ENCODE data around the gene YWHAQ.

DNA sequence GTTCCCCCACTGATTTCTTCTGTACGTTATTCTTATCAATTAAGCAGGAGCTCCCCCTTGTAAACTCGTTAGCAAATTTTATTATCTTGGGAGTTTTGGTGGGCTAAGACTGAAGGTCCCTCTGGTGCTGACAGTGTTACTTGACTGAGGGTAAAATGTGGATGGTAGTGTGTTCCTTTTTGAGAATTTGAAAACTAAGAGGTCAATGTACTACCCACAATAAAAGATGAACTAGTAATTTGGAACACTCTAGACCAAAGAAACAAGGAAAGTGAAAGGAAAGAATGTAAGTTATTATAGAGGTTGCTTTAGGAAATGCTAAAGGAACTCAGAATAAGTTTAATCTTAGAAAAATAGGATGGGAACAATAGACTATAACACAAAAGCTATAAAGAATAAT, 35.1 kb downstream of the YWHAQ start:
- TF ChIP-seq MAFK (IDR thresholded peaks at IDR 0.05; ENCODE audit: low read depth, low read length) (no peak), POLR2A (IDR thresholded peaks at IDR 0.05; ENCODE audit: low read depth, low read length) (no peak), MAZ (IDR thresholded peaks at IDR 0.05; ENCODE audit: borderline replicate concordance, low read depth, low read length) (no peak), SMC3 (IDR thresholded peaks at IDR 0.05; ENCODE audit: low read depth, low read length) (no peak)
- TF ChIP-seq, protein P1, sequence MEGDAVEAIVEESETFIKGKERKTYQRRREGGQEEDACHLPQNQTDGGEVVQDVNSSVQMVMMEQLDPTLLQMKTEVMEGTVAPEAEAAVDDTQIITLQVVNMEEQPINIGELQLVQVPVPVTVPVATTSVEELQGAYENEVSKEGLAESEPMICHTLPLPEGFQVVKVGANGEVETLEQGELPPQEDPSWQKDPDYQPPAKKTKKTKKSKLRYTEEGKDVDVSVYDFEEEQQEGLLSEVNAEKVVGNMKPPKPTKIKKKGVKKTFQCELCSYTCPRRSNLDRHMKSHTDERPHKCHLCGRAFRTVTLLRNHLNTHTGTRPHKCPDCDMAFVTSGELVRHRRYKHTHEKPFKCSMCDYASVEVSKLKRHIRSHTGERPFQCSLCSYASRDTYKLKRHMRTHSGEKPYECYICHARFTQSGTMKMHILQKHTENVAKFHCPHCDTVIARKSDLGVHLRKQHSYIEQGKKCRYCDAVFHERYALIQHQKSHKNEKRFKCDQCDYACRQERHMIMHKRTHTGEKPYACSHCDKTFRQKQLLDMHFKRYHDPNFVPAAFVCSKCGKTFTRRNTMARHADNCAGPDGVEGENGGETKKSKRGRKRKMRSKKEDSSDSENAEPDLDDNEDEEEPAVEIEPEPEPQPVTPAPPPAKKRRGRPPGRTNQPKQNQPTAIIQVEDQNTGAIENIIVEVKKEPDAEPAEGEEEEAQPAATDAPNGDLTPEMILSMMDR (conservative IDR thresholded peaks at IDR 0.05; ENCODE audit: low read depth, low read length): no peak
- TF ChIP-seq, protein P2, sequence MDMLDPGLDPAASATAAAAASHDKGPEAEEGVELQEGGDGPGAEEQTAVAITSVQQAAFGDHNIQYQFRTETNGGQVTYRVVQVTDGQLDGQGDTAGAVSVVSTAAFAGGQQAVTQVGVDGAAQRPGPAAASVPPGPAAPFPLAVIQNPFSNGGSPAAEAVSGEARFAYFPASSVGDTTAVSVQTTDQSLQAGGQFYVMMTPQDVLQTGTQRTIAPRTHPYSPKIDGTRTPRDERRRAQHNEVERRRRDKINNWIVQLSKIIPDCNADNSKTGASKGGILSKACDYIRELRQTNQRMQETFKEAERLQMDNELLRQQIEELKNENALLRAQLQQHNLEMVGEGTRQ (IDR thresholded peaks at IDR 0.05; ENCODE audit: low read depth, low read length): no peak
